ENCODE results near the gene DAP.
"Not testable (repeated sequence)": the region's sequence is repeated elsewhere in the genome, so short reads cannot be mapped to it uniquely, and the experiment has no call there.

Gene DAP

GRCh38 chr5:10649666-10650380 is 111.2 kb downstream of the DAP start:
- no peak for DNase-seq

GRCh38 chr5:10648806-10649665 is 112.0 kb downstream of the DAP start:
- DNase-seq = no peak

GRCh38 chr5:10647640-10648039 is 113.4 kb downstream of the DAP start:
- no peak for DNase-seq

DNA sequence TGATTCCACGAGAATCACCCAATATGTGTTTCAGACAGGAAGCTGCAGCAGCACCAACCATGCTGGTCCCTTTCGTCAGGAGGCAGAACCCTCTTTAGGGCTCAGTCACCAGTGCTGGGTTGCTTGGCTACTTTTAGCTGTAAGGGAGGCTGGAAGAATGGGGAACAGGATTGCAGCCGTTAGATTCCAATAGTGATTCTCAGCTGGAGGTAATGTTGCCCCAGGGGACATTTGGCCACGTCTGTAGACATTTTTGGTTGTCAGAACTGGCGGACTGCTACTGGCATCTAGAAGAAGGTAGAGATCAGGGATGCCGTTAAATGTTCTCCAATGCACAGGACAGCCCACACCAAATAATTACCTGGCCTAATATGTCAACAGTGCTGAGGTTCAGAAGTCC is 115.4 kb downstream of the DAP start:
- no peak for DNase-seq

- no peak for DNase-seq
These were observed 115.9 kb downstream of the DAP start for GRCh38 chr5:10645146-10645545.

GRCh38 chr5:10644192-10644591 is 116.8 kb downstream of the DAP start:
- no peak for DNase-seq

DNA sequence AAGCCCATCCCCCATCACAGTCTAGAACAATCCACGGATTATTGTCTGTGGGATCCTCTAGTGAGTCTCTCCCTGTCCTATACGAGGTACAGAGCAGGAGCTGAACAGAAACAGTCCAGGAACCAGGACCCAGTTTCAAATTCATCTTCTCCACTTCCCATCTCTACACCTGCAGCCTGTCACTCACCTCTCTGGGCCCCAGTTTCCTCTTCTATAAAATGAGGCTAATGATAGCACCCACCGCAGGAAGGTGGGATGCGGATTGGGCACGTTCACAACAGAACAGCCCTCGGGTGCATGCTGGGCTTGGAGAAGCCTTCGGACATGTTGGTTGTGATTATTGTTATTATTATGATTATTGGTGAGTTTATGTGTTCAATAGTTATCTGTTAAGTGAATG is 118.7 kb downstream of the DAP start:
- DNase-seq = no peak

DNA sequence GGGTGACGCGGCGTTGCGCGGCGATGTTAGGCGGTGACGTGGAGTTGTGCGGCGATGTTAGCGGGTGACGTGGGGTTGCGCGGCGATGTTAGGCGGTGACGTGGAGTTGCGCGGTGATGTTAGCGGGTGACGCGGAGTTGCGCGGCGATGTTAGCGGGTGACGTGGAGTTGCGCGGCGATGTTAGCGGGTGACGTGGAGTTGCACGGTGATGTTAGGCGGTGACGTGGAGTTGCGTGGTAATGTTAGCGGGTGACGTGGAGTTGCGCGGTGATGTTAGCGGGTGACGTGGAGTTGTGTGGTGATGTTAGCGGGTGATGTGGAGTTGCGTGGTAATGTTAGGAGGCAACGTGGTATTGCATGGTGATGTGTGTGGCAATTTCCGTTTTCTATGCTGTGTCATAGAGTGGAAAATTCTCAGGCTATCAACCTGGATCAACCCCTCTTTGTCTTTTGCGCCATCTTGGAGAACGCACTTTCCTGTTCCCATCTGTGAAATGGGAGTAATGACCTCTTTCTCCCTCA is 121.1 kb downstream of the DAP start:
- no peak for DNase-seq

GRCh38 chr5:10638723-10639122 is 122.3 kb downstream of the DAP start:
- DNase-seq = not testable (repeated sequence)

DNA sequence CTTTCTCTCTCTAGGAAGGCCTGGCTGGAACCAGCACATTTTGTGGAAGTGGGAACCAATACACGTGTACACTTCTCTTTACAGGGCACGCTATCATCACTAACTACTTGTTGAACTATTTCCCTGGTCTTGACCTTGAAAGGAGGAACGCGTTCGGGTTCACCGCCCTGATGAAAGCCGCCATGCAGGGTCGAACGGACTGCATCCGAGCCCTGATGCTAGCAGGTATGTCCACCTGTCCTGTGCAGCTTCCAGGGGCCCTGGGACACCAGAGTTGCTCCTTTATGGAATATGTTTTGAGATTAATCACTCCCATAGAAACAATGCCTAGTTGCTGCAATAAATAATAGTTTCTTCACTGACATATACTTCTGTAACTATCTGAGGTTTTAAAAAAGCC is 123.1 kb downstream of the DAP start:
- DNase-seq = no peak

DNA sequence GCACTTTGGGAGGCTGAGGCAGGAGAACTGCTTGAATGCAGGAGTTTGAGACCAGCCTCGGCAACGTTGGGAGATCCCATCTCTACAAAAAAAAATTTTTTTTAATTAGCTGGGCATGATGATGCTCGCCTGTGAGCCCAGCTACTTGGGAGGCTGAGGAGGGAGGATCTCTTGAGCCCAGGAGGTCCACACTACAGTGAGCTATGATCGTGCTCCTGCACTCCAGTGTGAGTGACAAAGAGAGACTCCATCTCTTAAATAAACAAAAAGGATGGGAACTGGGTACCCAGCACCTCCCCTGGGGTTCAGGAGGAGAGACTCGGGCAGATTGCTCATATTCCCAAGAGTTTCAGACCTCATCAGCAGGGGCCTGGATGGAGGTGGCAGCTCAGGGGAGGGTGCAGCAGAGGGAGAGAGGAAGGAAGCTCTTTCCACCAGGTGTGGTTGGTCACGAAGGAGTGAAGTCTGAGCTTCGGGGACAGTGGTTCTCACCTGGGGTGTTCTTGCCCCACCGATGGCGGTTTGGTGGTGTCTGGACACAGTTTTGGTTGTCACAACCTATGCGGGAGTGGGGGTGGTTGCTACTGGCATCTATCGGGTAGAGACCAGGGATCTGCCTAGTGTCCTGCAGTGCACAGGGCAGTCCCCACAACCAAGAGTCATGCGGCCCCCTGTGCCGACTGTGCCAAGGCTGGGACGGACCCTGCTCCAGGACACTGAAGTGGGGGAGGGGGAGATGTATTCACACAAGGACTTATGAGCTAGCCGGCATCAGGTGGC is 124.5 kb downstream of the DAP start:
- no peak for DNase-seq

- DNase-seq = no peak
These were observed 125.1 kb downstream of the DAP start for GRCh38 chr5:10635867-10636350.

- DNase-seq = no peak
These were observed 125.7 kb downstream of the DAP start for GRCh38 chr5:10635257-10635866.

DNA sequence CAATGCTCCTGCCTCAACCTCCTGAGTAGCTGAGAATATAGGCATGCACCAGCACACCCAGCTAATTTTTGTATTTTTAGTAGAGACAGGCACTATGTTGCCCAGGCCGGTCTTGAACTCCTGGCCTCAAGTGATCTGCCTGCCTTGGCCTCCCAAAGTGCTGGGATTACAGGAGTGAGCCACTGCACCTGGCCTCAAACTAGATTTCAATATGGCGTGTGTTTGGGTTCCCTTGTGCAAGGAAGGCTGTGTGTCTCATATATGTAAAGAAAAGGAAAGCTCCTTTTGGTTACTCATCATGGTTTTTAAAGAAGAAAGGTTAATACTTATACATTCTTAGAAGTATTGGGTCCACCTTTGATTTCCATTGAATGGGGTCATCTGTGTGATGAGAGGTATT is 126.5 kb downstream of the DAP start:
- no peak for DNase-seq

DNA sequence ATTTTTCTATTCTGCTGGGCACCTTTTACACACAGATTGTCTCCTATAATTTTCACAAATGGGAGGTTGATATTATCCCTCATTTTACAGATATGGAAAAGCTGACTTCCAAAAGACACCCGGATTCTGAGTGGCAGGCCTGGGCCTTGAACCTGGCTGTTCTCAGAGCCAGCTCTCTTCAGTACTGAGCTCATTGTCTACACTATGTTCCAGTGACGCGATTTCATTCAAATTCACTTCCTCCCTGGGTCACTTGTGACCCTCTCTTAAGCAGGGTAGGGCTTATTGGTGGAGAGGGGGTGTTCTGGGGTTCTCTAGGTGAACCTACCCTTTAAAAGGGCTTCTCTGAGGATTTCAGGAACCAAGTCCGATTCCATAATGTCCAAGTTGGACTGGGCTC is 127.0 kb downstream of the DAP start:
- no peak for DNase-seq

DNA sequence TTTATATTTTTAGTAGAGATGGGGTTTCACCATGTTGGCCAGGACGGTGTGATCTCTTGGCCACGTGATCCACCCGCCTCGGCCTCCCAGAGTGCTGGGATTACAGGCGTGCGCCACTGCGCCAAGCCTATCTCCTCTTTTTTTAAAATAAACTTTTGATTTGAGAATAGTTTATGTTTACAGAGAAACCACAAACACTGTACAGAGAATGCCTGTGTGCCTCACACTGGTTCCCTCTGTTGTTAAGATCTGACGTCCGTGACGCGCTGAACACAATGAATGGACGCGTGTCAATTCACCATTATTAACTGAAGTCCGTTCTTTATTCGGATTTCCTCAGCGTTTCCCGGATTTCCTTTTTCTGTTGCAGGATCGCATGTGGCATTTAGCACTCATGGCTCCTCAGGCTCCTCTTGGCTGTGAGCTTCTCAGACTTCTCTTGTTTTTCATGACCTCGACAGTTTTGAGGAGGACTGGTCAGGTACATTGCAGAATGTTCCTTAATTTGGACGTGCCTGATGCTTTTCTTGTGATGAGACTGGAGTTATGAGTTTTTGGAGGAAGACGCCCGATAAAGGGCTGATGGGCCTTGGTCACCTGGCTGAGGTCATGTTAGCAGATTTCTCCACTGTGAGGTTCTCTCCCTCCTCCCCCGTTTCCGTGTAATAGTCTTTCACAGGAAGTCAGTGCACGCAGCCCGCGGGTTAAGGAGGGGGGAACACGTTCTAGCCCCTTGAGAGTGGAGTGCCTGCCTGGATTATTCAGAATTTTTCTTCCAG is 127.6 kb downstream of the DAP start:
- DNase-seq = no peak

DNA sequence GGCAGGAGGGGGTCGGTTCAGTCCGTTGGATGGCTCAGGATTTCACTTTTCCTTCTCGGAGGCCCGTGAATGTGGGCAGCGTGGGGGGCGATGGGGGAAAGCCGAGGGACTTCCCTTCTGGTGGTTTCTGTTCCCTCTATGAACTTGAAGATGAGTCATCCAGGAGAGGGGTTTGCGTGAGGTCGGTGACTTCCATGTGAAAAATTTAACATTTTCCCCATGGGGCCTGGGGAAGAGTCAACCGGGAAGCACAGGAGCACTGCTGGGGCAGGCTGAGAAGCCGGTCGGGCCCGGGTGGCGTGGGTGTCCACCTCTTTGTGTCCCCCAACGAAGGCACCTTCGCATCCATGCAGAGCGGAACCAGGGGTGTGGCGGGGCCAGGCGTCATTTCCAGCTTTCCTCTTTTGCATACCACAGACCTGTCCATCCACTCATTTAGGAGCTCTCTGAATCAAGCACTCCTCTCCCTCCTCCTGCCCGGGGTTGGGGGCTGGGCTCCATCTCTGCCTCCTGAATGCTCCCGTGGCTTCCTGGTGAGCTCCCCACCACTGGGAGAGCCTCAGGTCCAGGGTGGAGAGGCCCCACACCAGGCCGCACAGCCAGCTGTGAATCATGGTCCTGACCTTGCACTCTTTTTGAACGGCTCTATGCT is 128.8 kb downstream of the DAP start:
- DNase-seq = no peak

- no peak for DNase-seq
These were observed 129.6 kb downstream of the DAP start for GRCh38 chr5:10631316-10631996.

DNA sequence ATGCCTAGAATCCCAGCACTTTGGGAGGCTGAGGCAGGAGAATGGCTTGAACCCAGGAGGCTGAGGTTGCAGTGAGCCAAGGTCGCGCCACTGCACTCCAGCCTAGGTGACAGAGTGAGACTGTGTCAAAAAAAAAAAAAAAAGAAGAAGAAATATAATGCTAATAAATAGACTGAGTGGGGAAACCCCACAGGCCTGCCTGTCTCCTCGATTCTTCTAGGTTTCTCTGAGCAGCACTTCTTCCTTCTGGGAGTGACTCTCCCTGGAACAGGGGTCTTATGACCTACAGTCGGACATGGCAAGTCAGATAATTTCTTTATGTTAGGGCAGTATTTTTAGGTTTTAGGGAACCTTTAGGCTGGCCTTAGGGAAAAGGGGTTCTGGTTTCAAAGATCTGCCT is 130.3 kb downstream of the DAP start:
- DNase-seq = not testable (repeated sequence)

DNA sequence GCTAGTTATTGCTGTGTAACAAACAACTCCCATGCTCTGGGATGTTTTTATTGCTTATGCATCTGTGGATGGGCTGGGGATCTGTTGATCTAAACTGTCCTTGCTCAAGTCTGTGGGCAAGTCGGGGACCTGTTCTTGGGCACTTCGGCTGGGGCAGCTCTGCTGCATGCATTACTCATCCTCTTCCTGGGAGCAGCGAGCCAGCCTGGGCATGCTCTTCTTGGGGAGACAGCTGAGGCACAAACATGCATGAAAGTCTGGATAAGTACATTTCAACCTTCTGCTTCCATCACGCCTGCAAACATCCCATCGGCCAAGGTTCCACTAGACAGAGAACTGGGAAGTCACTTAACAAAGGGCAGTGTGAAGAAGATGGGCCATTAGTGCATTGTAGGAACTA is 130.9 kb downstream of the DAP start:
- no peak for DNase-seq

GRCh38 chr5:10629682-10630081 is 131.4 kb downstream of the DAP start:
- DNase-seq = no peak
